ENCODE results near the gene KIF19. TPM values are rescaled to one million over a fixed set of nuclear protein-coding genes. Genes with fewer than 3 reads are reported as not detected.

The KIF19 gene
- total and polyA plus RNA-seq, 2 donors (not counting 1 experiment from before 2014, with no cell fraction given): not detected

DNA sequence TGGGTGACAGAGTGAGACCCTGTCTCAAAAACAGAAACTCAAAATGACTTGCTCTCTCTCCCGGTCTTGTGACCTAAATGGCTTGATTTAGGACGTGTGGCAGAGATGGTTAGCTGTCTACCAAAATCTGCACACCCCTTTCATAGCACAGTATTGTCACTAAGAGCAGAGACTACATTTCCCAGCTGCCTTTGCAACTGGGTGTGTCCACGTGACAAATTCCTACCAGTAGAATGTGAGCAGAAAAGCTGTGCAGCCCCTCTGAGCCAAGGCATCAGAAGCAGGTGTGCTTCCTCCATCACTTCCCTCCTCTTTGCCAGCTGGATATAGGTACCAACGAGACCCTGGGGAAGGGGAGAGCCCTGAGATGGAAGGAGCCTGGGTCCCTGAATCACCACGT, 66.8 kb downstream of the KIF19 start:
- ChIA-PET POLR2A (no interaction called here), CTCF (interaction anchor here (1.0 to 1.5 kb wide), 2 partner anchors 19 to 23 kb away, joined by 3 to 4 read pairs; no protein-coding TSS in a partner anchor)
- no peak overlapping the region for H3K27ac Mint-ChIP-seq
- H3K4me3 ChIP-seq (ENCODE audit: control extremely low read depth in 1 of 5, extremely low read depth in 1 of 5, insufficient read depth in 1 of 5, low read depth in 2 of 5, low read length in 4 of 5): no peak overlapping the region
- H4K20me1 ChIP-seq (ENCODE audit: control insufficient read depth, insufficient read depth, low read length, poor library complexity, severe bottlenecking): no peaks in the 10 kb centered on the region
- no peaks in the 10 kb centered on the region for H3K79me2 ChIP-seq (ENCODE audit: control insufficient read depth, insufficient read depth, low read length)
- H2AFZ ChIP-seq (ENCODE audit: insufficient read depth, low read depth, low read length, poor library complexity, severe bottlenecking): no peak overlapping the region
- no peak for TF ChIP-seq EZH2 (IDR thresholded peaks at IDR 0.05; ENCODE audit: borderline replicate concordance, insufficient read depth, low read depth, low read length, poor library complexity, severe bottlenecking)
- TF ChIP-seq, protein P1, sequence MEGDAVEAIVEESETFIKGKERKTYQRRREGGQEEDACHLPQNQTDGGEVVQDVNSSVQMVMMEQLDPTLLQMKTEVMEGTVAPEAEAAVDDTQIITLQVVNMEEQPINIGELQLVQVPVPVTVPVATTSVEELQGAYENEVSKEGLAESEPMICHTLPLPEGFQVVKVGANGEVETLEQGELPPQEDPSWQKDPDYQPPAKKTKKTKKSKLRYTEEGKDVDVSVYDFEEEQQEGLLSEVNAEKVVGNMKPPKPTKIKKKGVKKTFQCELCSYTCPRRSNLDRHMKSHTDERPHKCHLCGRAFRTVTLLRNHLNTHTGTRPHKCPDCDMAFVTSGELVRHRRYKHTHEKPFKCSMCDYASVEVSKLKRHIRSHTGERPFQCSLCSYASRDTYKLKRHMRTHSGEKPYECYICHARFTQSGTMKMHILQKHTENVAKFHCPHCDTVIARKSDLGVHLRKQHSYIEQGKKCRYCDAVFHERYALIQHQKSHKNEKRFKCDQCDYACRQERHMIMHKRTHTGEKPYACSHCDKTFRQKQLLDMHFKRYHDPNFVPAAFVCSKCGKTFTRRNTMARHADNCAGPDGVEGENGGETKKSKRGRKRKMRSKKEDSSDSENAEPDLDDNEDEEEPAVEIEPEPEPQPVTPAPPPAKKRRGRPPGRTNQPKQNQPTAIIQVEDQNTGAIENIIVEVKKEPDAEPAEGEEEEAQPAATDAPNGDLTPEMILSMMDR (IDR thresholded peaks at IDR 0.05): no peak
- ATAC-seq (ENCODE audit: low read depth) (no peak), DNase-seq (no peak)
- H3K9me3 ChIP-seq (ENCODE audit: control extremely low read depth in 1 of 3, control insufficient read depth in 2 of 3, insufficient read depth in 1 of 3, low read length in 2 of 3): peaks cover 0 to 10% (median 0%) of the 10 kb centered on the region in 3 donors
- 100% methylated on average over 1 of the region's 5 CpGs for WGBS (ENCODE audit: insufficient coverage)
- peaks cover 15% of the 10 kb centered on the region for H3K27me3 Mint-ChIP-seq
- no peak overlapping the region for H3K4me3 Mint-ChIP-seq
- H3K4me1 Mint-ChIP-seq: no peaks in the 10 kb centered on the region
- H3K9me3 Mint-ChIP-seq (ENCODE audit: insufficient read depth): no peaks in the 10 kb centered on the region
- H3K27ac ChIP-seq (ENCODE audit: low read length in 2 of 2): no peak overlapping the region
- no peak overlapping the region for H3K4me2 ChIP-seq (replicated peaks; ENCODE audit: low read depth, low read length, poor library complexity, severe bottlenecking)
- H3K9ac ChIP-seq (ENCODE audit: low read length): no peak overlapping the region
- H3K36me3 ChIP-seq (replicated peaks in 1 of 2; ENCODE audit: control extremely low read depth in 1 of 2, control insufficient read depth in 1 of 2, extremely low read depth in 1 of 2, insufficient read depth in 2 of 2, low read length in 1 of 2): no peaks in the 10 kb centered on the region
- intact Hi-C loops (cut with micrococcal nuclease): no loop called here
- H3K27me3 ChIP-seq (replicated peaks in 1 of 4; ENCODE audit: control extremely low read depth in 1 of 4, control insufficient read depth in 3 of 4, insufficient read depth in 4 of 4, low read length in 3 of 4): peaks cover 0 to 9% (median 1%) of the 10 kb centered on the region in 4 experiments
- H3K4me1 ChIP-seq (ENCODE audit: control insufficient read depth in 2 of 2, insufficient read depth in 2 of 2, low read length in 2 of 2): no peaks in the 10 kb centered on the region

DNA sequence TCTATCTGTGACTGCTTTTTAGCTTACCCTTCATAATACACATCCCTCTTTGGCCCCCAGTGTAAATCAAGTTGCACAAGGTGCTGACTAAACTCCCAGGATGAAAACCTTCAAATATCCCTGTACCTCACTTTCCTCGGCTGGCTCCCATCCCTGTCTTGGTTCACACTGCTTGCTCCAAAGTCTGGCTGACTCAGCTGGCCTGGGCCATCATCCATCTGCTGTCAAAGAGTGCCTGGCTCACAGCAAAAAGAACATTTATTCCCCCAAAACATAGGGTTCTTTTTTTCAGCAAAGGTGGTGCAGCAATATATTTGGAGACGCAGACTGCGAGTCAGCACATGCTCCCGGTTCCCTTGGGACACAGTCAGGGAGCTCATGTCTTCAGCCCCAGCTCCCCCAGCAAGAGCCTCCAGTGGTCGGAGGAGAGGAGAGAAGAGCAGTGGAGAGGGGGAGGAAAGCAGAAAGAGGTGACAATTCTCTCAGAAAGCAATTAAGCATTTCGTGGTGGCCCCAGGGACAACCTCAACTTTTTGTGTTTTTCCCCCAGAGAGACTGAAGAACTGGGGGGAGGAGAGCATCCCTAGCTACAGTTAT, 67.4 kb downstream of the KIF19 start:
- Histone ChIP-seq H3K9me3 (ENCODE audit: control extremely low read depth in 1 of 3, control insufficient read depth in 2 of 3, insufficient read depth in 1 of 3, low read length in 2 of 3) (peaks cover 0 to 10% (median 0%) of the 10 kb centered on the region in 3 donors), H4K20me1 (ENCODE audit: control insufficient read depth, insufficient read depth, low read length, poor library complexity, severe bottlenecking) (no peaks in the 10 kb centered on the region), H3K79me2 (ENCODE audit: control insufficient read depth, insufficient read depth, low read length) (no peaks in the 10 kb centered on the region), H3K27me3 (replicated peaks in 1 of 4; ENCODE audit: control extremely low read depth in 1 of 4, control insufficient read depth in 3 of 4, insufficient read depth in 4 of 4, low read length in 3 of 4) (peaks cover 0 to 9% (median 1%) of the 10 kb centered on the region in 4 experiments), H2AFZ (ENCODE audit: insufficient read depth, low read depth, low read length, poor library complexity, severe bottlenecking) (no peak overlapping the region), H3K36me3 (replicated peaks in 1 of 2; ENCODE audit: control extremely low read depth in 1 of 2, control insufficient read depth in 1 of 2, extremely low read depth in 1 of 2, insufficient read depth in 2 of 2, low read length in 1 of 2) (no peaks in the 10 kb centered on the region), H3K4me3 (ENCODE audit: control extremely low read depth in 1 of 5, extremely low read depth in 1 of 5, insufficient read depth in 1 of 5, low read depth in 2 of 5, low read length in 4 of 5) (no peak overlapping the region), H3K9ac (ENCODE audit: low read length) (no peak overlapping the region), H3K4me1 (ENCODE audit: control insufficient read depth in 2 of 2, insufficient read depth in 2 of 2, low read length in 2 of 2) (no peaks in the 10 kb centered on the region), H3K27ac (ENCODE audit: low read length in 2 of 2) (no peak overlapping the region), H3K4me2 (replicated peaks; ENCODE audit: low read depth, low read length, poor library complexity, severe bottlenecking) (no peak overlapping the region)
- TF ChIP-seq EZH2 (IDR thresholded peaks at IDR 0.05; ENCODE audit: borderline replicate concordance, insufficient read depth, low read depth, low read length, poor library complexity, severe bottlenecking): no peak
- TF ChIP-seq, protein P1 (IDR thresholded peaks at IDR 0.05): no peak
- intact Hi-C loops (cut with micrococcal nuclease): no loop called here
- H3K27ac Mint-ChIP-seq: no peak overlapping the region
- peaks cover 15% of the 10 kb centered on the region for H3K27me3 Mint-ChIP-seq
- no peaks in the 10 kb centered on the region for H3K9me3 Mint-ChIP-seq (ENCODE audit: insufficient read depth)
- ChIA-PET POLR2A (no interaction called here), CTCF (interaction anchor here (1.0 to 1.5 kb wide), 2 partner anchors 20 to 22 kb away, joined by 3 to 4 read pairs; no protein-coding TSS in a partner anchor)
- no peaks in the 10 kb centered on the region for H3K4me1 Mint-ChIP-seq
- WGBS (ENCODE audit: insufficient coverage): 52% methylated on average over 5 of the region's 6 CpGs
- no peak overlapping the region for H3K4me3 Mint-ChIP-seq
- DNase-seq (no peak), ATAC-seq (ENCODE audit: low read depth) (no peak)

All from B cell (primary cell).